SKM-1 (cell line): ENCODE measurements around the gene CCDC12.

Experiments used
- DNase-seq: peaks from one replicate; lab custom pipeline; 2025; ENCODE audit not compliant: unreplicated experiment; lab: John Stamatoyannopoulos, UW

CCDC12 gene

DNA sequence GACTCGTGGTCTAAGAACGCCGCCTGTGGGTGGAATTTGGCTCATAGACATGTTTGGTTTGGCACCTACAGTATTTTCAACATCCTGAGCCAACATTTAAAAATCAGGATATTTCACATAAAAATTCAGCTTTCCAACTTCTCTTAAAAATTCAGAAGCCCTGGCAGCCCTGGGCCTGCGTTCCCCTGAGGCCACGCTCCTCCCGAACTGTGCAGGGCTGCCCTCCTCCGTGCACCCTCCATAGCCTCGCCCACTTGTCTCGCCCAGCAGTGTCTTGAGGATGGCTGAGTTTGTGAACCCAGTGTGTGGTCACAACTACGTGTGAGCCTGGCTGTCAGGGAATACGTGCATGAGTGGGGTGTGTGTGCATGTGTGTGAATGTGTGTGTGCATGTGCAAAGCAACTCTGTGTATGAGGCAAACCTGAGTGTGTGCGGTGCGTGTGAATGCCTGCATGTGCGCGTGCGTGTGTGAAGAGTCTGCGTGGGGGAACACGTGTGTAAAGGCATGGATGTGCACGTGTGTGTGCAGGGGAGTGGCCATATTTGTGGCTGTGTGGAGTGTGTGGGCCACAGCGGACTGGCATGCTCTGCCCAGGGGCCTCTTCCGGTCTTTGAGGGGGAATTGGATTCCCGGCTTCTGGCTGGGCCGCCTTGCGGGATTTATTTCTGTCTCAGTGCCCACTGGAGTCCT, 68.1 kb downstream of the CCDC12 start:
- no peak for DNase-seq

- DNase-seq = no peak
Measured at GRCh38 chr3:46907960-46908293, 68.6 kb downstream of the CCDC12 start.

GRCh38 chr3:46907271-46907670, 69.3 kb downstream of the CCDC12 start:
- DNase-seq = no peak

GRCh38 chr3:46906471-46907058, 70.0 kb downstream of the CCDC12 start:
- DNase-seq = no peak

DNA sequence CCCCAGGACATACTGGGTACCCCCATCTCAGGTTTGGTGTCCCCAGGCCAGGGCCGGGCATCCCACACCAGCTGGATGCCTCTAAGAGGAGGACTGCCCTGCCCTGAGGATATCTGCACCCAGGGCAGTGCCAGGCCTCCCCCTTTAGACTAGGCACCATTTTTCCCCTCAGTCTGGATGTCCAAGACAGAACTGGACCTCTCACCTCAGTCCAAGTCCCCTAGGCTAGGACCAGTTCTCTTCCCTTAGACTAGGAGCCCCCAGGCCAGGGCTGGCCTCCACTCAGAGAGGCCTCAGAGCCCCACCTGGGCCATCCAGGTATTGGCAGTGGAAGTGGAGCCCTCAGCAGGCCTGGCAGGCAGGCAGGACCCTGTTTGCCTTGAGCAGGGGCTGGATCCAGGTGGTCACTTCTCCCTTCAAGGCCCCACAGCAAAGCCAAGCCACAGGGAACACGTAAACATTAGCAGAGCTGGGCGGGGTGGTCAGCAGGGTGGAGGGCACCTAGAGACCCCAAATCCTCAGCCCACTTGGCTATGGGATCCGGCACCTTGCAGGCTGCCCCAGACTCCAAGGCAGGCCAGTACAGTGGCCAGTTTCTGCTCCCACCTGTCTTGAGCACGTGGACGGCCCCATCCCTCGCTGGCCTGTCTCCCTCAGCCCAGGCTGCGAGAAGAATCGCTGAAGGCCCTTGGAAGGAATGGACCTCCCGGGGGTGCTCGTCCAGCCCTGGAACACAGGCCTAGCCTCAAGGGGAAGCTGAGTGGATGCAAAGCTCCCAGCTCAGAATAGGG, 70.7 kb downstream of the CCDC12 start:
- DNase-seq = no peak

DNA sequence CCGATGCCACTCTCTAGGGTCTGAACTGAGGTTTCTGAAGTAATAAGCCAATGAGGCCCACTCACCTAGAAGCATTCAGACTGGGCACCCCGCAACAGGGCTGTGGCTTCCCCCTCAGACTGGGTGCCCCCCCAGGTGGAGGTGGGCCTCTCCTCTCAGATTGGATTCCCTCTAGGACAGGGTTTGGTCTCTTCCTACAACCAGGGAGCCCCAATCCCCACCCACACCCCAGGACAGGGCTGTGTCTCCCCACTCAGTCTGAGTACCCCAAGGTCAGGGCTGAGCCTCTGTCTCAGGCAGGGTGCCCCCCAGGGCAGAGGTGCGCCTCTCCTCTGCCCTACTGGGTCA, 71.4 kb downstream of the CCDC12 start:
- DNase-seq = no peak

DNA sequence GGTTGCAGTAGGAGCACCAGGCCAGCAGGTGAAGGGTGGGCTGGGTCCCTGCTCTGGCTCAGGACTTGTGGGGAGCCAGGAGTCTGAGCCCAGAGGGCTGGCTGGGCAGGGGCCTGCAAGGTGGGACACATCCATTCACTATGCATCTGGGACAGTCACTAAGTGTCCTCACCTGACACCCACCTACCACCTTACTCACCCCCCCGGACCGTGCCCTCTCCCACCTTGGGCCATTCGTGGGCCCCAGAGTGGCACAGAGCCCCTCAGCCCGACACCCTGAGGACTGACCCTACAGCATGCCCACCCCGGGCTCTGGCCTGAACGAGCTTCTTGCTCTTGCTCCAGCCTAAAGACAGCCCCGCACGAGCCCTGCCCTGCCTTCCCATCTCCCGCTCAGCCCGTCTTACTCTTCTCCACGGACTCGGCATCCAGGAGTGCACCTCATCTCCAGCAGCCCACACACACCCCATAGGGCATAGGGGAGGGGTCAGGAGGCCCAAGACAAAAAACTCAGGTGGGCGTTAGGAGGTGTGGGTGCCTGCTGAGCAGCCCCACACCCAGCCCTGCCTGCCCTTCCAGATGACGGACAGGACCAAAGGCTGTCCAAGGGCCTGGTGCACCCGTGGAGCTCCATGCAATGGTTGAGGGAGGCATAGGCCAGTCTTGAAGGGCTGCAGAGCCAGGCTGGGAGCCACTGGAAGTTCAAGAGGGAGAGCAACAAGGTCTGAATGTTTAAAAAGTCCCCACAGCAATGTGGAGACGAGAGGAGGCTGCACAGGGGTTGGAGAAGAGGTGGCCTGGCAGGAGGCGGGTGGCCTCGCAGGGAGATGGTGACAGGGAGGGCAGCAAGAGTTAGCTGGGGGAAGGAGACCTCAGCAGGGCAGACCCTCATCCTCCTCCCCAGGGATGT, 72.0 kb downstream of the CCDC12 start:
- DNase-seq = no peak

- DNase-seq = no peak
Measured at GRCh38 chr3:46903341-46904302, 72.9 kb downstream of the CCDC12 start.

GRCh38 chr3:46902188-46902631, 74.3 kb downstream of the CCDC12 start:
- no peak for DNase-seq

DNA sequence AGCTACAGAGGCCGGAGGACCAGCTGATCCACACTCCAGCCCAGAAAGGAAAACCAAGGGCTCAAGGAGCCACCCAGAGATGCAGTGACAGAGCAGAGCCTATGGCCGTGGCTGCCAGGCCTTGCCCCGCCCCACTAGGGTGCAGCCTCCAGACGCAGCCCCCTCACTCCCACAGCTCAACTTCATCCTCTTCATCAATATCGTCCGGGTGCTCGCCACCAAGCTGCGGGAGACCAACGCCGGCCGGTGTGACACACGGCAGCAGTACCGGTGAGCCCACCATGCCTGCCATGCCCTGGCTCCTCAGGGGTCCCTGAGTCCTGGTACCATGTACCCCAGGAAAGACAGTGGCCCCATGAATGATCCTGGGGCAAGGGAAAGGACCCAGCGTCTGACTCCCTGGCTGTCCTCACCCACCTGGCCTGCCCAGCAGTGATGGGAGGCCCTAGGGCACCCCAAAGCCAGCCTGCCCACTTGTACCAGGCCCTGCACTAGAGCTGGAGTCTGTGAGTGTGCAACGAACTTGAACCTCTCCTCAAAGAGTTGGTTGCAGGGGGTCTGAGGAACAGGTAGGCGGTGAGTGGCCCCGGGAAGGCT, 74.9 kb downstream of the CCDC12 start:
- no peak for DNase-seq

DNA sequence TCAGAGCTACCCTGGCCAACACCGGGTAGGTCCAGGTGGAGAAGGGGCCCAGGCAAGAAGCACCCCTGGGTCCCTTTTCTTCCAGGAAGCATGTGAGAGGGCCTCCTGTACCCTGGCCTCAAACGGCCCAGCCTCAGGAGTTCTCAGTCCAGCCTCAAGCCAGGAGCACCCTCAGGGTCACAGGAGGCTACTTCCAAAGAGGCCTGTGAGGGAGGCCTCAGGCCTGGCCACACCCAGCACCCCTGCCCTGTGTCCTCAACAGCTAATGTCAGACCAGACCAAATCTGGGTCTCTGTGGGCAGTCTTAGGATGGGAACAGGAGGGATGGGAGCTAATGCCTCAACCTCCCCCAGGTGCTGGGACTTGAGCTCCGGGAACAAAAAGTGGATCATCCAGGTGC, 75.5 kb downstream of the CCDC12 start:
- DNase-seq = no peak

DNA sequence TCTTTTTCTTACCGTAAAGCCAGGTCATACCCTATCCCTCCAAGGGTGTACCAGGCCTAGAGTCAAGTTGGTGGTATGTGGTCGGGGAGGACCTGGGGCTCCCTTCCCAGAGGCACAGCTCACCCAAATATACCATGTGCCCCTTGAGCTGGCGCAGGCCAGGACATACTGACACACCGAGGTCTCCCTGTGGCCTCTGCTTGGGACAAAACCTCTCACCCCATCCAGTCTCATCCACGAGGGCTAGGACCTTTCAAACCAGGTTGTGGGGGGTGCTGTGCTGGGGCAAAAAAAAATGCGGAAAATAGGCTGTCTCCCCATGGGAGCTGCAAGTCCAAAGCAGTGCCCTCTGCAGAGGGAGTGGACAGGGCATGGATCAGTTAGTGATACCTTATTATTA, 76.2 kb downstream of the CCDC12 start:
- no peak for DNase-seq

DNA sequence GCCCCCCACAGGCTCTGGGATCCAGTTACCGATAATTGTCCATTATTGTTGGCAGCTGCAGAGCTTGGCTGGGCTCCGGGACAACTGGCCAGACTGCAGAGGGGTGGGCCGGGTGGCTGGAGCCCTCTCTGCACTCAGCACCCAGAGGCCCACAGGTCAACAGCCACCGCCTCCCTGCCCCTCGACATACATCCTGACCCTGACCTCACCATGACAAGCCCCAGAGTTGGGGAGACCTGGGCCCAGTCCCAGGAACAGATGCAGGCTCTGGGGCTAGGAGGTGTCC, 76.6 kb downstream of the CCDC12 start:
- DNase-seq = no peak

- DNase-seq = no peak
Measured at GRCh38 chr3:46899151-46900006, 77.2 kb downstream of the CCDC12 start.

DNA sequence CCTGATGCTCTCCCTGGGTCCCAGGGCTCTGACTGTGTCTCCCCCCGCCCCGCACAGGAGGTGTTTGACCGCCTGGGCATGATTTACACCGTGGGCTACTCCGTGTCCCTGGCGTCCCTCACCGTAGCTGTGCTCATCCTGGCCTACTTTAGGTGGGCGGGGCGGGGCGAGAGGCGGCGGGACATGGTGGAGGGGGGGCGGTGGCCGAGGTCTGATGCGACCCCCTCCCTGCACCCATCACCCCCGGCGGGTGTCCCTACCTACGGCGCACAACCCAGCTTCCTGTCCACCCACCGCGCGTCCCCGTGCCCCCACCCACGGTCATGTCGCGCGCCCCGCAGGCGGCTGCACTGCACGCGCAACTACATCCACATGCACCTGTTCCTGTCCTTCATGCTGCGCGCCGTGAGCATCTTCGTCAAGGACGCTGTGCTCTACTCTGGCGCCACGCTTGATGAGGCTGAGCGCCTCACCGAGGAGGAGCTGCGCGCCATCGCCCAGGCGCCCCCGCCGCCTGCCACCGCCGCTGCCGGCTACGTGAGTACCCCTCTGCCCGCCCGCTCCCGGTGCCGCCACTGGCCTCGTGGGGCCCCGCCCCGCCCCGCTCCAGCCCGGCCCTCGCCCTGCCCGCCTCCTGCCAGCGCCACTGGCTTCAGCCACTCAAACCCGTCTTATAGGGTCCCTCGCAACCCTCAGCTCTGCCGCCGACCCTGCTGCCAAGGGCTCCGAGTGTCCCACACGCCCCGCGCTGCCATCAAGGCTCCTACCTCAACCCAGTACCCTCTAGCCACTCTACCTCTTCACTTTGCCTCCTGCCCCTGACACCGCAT, 78.0 kb downstream of the CCDC12 start:
- no peak for DNase-seq

DNA sequence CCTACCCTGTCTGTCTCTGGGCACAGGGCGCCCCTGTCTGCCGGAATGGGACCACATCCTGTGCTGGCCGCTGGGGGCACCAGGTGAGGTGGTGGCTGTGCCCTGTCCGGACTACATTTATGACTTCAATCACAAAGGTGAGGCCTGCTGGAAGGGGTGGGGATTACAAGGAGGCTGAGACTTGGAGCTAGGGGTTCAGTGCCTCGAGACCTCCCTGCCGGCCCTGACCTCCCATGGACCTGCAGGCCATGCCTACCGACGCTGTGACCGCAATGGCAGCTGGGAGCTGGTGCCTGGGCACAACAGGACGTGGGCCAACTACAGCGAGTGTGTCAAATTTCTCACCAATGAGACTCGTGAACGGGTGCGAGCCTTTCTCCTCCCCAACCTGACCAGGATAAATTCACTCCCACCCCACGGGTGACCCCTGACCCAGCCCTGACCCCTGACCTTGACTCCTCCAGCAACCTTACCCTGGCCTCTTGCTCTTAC, 78.7 kb downstream of the CCDC12 start:
- DNase-seq = no peak

GRCh38 chr3:46897031-46897430, 79.5 kb downstream of the CCDC12 start:
- no peak for DNase-seq

GRCh38 chr3:46896386-46896785, 80.2 kb downstream of the CCDC12 start:
- DNase-seq = no peak
